DMS114 treated with DMSO at 0.1 percent for 48 hours (cell line): Measurements from ENCODE around the gene GPHN.
"Not testable (repeated sequence)": the region's sequence is repeated elsewhere in the genome, so short reads cannot be mapped to it uniquely, and the experiment has no call there.

ENCODE experiments used
- DNase-seq: peaks from one replicate; lab custom pipeline; 2025; ENCODE audit not compliant: unreplicated experiment; lab: John Stamatoyannopoulos, UW

The GPHN gene

DNA sequence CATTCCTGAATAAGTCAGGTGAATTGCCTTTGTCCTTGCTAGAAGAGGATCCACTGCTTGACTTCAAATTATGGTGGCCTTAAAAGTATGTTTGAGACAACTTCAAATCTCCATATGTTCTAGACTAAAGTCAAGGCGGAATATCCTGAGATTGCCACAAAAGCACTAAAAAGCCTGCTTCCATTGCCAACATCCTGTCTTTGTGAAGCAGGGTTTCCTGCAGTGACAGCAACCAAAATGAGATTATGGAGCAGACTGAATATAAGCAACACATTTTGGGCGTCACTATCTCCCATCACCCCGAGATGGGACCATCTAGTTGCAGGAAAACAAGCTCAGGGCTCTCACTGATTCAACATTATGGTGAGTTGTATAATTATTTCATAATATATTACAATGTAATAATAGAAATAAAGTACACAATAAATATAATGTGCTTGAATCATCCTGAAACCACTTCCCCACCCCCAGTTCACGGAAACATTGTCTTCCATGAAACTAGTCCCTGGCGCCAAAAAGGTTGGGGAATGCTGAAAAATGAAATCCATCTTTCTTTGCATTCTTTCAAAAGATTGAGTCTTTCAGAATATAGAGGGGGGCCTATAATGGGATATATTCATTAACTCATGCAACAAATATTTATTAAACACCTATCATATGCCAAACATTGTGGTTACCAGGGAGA, 143.7 kb downstream of the GPHN start:
- DNase-seq: no peak

DNA sequence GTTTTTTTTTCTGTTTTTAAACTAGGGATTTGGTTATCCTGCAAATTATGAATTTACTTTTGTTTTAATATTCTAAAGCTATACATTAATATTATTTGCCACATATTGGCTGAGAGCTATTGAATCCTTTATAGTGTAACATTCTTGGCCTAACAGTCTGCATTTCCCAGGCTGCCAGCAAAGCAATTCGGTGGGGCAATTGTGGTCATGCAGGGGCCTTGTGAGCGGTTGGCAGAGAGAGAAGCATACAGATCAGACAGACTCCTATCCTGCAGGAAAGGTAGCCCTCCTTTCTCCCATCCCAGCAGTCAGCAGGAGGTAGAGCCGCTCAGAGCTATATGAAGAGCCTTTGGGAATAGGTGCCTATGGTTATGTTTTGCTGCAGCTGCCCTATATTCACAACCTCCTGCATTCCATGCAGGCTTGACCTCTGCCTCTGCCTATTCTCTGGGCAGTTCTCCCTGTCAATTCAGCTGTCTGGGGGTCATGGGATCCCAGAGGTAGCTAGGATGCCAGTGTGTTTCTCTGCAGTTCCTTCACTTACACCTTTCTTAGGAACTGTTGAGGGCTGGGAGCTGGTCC, 144.7 kb downstream of the GPHN start:
- DNase-seq: no peak

- DNase-seq: no peak
These were observed 149.8 kb downstream of the GPHN start for GRCh38 chr14:66657780-66658179.

DNA sequence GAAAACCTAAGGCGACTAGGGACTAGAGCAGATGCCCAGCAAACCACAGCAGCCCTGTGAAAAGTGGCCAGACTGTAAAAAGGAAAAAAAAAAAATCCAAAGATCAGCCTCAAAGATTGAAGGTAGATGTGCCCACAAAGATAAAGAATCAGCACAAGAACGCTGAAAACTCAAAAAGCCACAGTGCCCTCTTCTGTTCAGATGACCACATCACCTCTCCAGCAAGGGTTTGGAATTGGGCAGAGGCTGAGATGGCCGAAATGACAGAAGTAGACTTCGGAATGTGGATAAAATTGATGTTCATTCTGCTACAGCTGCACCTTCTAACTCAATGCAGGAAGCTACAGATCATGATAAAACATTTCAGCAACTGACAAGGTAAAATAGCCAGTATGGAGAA, 154.4 kb downstream of the GPHN start:
- no peak for DNase-seq

DNA sequence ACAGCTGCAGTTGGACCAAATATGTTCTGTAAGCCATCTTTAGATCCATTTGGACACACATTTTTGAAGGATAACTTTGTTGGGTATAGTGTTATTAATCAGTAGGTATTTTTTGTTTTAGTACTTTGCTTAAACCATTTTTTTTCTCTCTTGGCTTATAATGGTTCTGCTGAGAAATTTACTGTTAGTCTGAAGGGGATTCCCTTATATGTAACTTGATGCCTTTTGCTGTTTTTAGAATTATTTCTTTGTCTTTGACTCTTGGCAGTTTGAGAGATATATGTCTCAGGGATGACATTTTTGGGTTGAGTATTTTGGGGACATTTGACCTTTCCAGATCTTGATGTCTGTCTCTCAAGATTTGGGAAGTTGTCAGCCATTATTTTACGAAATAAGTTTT, 169.8 kb downstream of the GPHN start:
- no peak for DNase-seq

GRCh38 chr14:66680216-66680615, 172.3 kb downstream of the GPHN start:
- DNase-seq: no peak

DNA sequence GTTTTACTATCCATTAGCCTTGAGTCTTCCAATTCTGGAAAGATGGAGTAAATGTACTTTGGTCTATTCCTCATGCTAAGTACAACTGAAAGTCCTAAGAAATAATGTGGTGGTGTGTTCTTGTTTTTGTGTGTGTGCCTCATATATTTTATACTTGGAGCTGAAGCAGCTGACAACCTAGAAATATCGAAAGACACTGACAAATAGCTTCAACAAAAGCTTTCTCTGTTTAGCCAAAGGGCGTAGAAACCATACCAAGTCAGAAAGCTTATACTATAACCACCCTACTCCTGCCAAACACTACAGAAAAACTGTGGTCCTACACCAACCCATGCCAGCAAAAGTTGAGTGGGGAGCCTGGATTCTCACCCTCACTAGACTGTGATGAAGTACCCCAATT, 188.4 kb downstream of the GPHN start:
- DNase-seq: no peak

GRCh38 chr14:66698503-66698902, 190.6 kb downstream of the GPHN start:
- no peak for DNase-seq

- no peak for DNase-seq
These were observed 193.9 kb downstream of the GPHN start for GRCh38 chr14:66701813-66702212.

DNA sequence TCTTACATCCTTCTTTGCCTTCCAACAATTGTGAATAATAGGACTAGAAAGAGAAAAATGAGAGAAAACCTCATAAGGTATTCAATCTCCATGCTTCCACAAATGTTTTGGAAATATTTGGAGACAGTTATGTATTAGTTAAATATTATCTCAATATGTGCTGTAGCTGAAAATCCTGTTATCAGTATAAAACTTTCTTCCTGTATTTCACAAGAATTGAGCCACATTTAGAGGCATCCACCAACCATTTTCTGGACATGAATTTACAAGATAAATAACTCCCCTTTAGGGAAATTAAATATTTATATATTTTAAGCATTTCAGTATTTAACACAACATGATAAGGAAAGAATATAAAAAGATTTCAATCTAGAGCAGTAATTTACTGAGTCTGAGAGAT, 200.3 kb downstream of the GPHN start:
- DNase-seq: no peak

DNA sequence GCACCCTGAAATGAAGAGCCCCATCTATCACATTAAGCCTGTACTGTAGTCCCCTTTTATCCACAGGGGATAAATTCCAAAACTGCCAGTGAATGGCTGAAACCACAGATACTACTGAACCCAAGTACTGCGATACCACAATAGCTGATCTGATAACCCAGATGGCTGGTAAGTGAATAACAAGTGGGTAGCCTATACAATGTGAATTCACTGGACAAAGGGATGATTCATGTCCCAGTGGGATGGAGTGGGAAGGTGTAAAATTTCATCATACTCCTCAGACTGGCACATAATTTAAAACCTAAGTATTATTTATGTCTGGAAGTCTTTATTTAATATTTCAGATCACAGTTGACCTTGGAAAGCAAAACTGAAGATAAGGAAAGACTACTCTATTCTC, 201.3 kb downstream of the GPHN start:
- no peak for DNase-seq

- DNase-seq: not testable (repeated sequence)
These were observed 206.3 kb downstream of the GPHN start for GRCh38 chr14:66714291-66714690.

GRCh38 chr14:66715313-66715712, 207.4 kb downstream of the GPHN start:
- not testable (repeated sequence) for DNase-seq

DNA sequence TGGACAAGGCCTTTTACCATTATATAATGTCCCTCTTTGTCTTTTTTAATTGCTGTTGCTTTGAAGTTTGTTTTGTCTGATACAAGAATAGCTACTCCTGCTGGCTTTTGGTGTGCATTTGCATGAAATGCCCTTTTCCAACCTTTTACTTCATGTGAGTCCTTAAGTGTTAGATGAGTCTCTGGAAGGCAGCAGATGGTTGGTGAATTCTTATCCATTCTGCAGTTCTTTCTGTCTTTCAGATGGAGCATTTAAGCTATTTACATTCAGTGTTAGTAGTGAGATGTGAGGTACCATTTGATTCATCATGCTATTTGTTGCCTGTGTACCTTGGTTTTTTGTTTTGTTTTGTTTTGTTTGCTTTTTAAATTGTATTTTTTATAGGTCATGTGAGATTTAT, 208.3 kb downstream of the GPHN start:
- DNase-seq: no peak

- no peak for DNase-seq
These were observed 209.7 kb downstream of the GPHN start for GRCh38 chr14:66717561-66718140.

DNA sequence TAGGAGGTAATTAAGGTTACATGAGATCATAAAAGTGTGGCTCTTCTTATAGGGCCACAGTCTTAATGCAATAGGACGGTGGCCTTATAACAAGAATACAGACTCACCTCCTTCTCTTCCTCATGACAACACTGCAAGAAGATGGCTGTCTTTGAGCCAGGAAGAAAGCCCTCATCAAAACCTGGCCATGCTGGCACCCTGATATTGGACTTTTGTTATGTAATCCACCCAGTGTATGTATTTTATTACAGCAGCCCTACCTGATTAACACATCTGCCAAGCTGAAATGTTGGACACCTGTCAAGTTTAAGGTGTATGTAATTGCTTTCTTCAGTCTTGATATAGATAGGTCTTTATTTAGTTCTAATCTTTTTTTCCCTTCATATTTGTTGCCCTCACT, 217.0 kb downstream of the GPHN start:
- DNase-seq: no peak

DNA sequence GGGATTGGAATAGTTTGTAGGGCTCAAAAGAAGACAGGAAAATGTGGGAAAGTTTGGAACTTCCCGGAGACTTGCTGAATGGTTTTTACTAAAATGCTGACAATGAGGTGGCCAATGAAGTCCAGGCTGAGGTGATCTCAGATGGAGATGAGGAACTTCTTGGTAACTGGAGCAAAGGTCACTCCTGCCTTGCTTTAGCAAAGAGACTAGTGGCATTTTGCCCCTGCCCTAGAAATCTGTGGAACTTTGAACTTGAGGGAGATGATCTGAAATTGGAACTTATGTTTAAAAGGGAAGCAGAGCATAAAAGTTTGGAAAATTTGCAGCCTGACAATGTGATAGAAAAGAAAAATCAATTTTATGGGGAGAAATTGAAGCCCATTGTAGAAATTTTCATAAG, 223.4 kb downstream of the GPHN start:
- DNase-seq: not testable (repeated sequence)

DNA sequence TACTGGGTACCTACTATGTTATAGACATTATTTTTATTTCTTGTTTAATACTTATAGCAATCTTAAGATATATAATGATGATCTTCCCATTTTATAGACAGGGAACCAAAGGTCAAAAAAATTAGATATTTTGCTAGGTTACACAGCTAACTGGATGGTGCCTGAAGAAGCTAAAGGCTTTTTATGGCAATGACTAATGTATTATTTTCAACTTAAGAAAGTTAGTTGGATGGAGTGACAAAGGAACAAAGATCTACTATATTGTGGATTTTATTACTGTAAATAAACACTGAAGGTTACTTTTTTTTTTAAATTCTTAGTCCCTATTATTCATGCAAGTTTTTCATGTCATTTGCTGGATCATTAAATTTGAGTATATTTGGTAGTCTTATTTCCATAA, 227.9 kb downstream of the GPHN start:
- DNase-seq: no peak

- no peak for DNase-seq
These were observed 231.9 kb downstream of the GPHN start for GRCh38 chr14:66739826-66740225.

DNA sequence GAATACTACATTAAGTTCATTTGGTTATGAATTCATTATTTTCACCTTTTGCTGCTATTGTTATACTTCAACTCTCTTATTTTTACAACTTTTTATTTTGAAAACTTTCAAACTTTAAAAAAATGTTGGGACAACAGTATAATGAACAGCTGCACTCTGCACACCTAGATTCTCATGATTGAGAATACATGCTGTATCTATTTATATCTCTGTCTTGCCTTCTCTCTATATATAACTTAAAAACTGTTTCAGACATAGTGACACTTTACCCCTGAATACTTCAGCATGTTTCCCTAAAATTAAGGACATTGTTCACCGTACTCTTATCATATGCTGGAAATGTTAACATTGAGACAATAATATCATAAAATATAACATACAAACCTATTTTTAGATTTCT, 237.1 kb downstream of the GPHN start:
- DNase-seq: no peak

- DNase-seq: peak; percentile 25
These were observed 238.5 kb downstream of the GPHN start for GRCh38 chr14:66746316-66747006.

- no peak for DNase-seq
These were observed 244.2 kb downstream of the GPHN start for GRCh38 chr14:66752109-66752508.
